ENCODE data around the gene THEMIS.
"Not testable (repeated sequence)": the region's sequence is repeated elsewhere in the genome, so short reads cannot be mapped to it uniquely, and the experiment has no call there.

Gene THEMIS

DNA sequence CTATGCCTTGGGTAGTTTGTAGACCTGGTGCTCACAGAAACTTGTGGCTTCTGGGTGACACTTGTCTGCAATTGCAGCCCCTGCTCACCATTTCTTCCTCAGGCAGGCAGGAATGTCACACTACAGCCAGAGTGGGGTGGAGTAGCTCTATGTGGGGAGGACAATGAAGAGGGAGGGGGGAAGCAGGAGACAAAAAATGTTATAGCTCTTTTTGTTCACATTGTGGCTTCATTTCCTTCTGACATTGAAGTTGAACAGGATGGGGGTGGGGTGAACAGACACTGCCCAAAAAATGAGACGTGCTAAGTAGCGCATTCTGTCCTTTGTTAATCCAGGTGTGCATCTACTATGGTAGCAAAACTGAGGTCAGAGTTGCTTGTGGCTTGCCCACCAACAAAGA, at the start of gene THEMIS:
TSS of gene THEMIS (minus strand) at position 124 of the 400 bp plus-strand sequence. CDS start 126 bp downstream, outside the sequence.
- DNase-seq (ENCODE audit: low read depth in 2 of 2): no peak

DNA sequence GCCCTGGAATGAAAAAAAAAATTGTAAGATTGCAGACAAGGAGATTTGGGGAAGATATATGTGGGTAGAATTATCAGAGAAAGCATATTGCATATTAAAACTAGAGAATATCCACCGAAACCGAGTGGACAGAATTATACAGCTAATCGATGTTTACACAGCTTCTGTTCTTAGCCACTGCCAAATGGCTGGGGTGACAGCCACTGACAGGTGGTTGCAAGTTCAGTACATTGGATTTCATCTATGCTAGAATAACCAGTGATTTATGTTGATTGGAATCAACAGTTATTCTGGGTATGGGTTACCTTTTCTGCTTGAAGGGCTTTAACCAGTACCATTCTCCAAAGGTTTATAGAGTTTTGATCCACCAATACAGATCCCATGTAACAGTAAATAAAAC, 48.4 kb upstream of the THEMIS start:
- no peak for DNase-seq (ENCODE audit: low read depth in 2 of 2)

- no peak for DNase-seq (ENCODE audit: low read depth in 2 of 2)
Observed at GRCh38 chr6:127946388-127946787, 45.5 kb upstream of the THEMIS start.

DNA sequence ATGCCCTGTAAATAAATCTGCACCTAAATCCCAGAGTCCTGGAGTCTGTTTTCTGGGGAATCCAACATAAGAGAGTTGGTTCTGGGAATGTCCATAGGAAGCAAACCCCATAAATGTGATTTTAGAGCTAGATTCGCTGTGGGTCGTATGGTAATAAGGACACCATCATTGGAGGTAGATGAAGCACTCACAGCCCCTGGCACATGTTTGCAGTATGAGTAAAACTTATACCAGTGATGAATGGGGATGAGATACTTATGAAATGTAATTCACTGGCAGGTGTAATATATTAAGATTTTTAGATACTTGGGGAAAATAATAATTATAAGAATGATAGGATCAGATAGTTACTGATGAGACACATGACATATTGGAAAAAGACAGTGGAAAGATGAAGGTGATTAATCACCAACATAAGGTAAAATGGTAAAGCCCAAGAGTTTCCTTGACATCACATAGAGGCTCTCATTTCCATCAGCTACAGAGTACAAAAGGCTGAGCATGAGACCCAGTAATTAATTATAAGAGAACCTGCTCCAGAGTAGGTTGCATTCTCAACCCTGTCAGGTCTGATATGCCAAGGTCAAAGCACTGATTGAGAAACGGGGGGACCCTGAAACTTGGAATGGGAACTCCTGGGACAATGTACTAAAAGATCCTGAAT, 44.7 kb upstream of the THEMIS start:
- no peak for DNase-seq (ENCODE audit: low read depth in 2 of 2)

- DNase-seq (ENCODE audit: low read depth in 2 of 2): no peak
Observed at GRCh38 chr6:127941228-127941627, 40.4 kb upstream of the THEMIS start.

DNA sequence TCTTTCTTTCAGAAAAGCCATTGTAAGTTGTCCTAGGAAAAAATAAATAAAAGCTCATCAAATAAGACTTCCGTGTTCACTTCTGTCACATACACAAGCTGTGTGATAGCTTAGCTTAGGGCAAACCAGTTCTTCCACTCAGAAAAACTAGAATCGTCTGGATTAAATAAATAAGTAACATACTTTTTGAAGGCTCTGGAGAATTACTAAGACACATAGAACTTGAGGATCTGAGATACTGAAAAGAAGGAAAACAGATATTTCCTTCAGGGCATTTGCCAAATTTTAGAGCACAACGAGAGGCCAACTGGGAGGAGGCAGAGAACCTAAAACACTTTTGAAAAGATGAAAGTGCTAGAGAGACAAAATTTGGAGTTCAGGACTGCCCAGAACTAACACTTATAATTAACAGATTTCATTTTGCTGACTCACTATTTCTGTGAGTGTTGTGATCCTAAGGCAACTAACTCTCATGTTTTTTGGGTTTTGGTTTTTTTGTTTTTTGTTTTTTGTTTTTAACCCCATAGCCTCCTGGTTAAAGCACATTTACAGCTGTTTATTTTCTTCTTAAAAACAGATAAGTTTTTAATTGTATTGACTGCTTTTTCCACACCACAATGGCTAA, 38.7 kb upstream of the THEMIS start:
- DNase-seq (ENCODE audit: low read depth in 2 of 2): no peak

- no peak for DNase-seq (ENCODE audit: low read depth in 2 of 2)
Observed at GRCh38 chr6:127938701-127939100, 37.8 kb upstream of the THEMIS start.

DNA sequence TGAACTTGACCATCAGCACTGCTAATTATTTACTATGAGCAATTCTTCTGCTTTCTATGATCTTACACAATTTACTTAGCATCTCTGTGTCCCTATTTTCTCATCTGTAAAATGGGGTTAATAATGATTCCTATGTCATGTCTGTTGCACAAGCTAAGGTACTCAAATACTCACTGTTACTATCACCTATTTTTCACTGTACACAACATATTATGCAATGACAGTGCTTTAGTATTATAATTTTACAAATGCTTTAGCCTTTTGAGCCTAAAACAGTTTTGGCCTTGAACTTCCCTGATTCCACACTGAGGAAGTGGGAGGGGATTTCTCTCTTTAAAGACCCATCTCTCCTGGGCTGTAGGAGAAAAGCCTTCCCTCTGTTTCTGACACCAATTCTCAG, 36.9 kb upstream of the THEMIS start:
- no peak for DNase-seq (ENCODE audit: low read depth in 2 of 2)

DNA sequence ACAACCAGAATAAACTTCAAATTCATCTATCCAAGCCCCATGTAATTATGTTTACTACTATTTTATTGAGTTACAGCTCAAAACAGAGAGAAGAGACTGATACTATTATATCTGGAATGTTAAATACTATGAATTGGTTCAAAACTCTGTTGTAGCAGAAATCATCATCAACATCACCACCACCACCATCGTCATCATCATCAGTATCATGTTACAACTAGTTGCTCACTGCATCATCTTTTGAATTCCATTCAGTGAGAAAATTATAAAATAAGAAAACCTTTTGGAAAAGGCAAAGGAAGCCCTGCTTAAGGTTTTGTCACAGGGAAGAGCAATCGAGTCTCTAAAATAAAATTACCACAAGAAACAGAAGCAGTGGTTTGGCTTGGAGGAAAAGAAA, 36.2 kb upstream of the THEMIS start:
- DNase-seq (ENCODE audit: low read depth in 2 of 2): no peak

DNA sequence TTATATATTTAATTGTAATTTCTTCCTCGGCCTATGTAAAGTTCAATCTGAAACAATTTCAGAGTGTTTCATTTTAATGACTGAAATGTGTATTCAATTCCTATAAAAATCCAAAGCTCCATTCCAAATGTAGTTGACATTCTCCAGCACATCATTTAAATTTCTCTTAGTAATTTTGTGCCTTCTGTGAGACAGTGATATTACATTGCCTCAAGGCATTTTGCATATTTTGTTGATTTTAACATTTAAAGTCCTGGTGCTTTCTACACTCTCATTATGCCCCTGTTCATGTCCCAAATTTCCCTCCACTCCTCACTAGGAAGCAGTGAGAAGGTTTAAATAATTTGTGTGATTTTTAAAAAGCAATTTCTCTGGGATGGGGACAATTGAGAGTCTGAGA, 34.1 kb upstream of the THEMIS start:
- DNase-seq (ENCODE audit: low read depth in 2 of 2): no peak

- DNase-seq (ENCODE audit: low read depth in 2 of 2): no peak
Observed at GRCh38 chr6:127933852-127934840, 33.3 kb upstream of the THEMIS start.

GRCh38 chr6:127933137-127933536, 32.3 kb upstream of the THEMIS start:
- DNase-seq (ENCODE audit: low read depth in 2 of 2): no peak

- DNase-seq (ENCODE audit: low read depth in 2 of 2): no peak
Observed at GRCh38 chr6:127932708-127933107, 31.9 kb upstream of the THEMIS start.

DNA sequence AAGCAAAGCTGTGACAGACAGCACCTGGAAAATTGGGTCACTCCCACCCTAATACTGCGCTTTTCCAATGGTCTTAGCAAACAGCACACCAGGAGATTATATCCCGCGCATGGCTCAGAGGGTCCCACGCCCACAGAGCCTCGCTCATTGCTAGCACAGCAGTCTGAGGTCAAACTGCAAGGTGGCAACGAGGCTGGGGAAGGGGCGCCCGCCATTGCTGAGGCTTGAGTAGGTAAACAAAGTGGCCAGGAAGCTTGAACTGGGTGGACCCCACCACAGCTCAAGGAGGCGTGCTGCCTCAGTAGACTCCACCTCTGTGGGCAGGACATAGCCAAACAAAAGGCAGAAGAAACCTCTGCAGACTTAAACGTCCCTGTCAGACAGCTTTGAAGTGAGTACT, 25.6 kb upstream of the THEMIS start:
- DNase-seq (ENCODE audit: low read depth in 2 of 2): not testable (repeated sequence)

- DNase-seq (ENCODE audit: low read depth in 2 of 2): no peak
Observed at GRCh38 chr6:127924440-127924839, 23.6 kb upstream of the THEMIS start.

DNA sequence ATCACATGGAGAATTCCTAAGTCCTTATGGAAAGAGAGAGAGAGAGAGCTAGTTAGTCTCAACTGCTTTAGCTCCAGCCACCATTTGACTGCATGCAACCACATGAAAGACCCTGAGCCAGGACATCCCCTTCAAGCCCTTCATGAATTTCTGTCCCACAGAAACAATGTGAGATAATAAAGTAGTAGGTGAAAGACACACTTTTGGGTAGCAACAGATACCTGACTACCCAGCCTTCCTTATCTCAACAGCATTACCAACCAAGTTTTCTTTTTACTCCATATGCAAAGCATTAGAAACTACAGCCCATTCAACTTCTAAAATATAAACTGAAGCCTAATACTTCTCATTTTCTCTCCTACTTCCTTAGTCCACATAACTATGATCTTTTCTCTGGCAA, 23.2 kb upstream of the THEMIS start:
- DNase-seq (ENCODE audit: low read depth in 2 of 2): no peak

- DNase-seq (ENCODE audit: low read depth in 2 of 2): no peak
Observed at GRCh38 chr6:127923135-127923534, 22.3 kb upstream of the THEMIS start.

DNA sequence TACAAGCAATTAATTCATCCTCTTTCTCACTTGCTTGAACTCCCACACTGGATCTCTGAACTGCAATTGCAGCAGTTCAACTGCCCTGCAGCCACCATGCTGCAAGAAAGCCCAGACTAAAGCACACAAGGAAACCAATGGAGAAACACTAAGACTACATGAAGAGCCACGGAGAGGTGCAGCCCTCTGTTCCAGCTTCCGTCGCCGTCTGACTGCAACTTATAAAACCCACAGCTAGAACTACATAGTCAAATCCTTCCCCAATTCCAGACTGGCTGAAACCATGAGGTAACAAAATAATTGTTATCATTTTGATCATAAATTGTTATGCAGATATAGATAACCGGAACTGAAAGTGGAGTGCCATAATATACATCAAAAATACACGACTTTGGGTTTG, 21.1 kb upstream of the THEMIS start:
- no peak for DNase-seq (ENCODE audit: low read depth in 2 of 2)

GRCh38 chr6:127920804-127921203, 19.9 kb upstream of the THEMIS start:
- DNase-seq (ENCODE audit: low read depth in 2 of 2): no peak

GRCh38 chr6:127918506-127919427, 17.9 kb upstream of the THEMIS start:
- DNase-seq (ENCODE audit: low read depth in 2 of 2): no peak

- DNase-seq (ENCODE audit: low read depth in 2 of 2): no peak
Observed at GRCh38 chr6:127917766-127918165, 16.9 kb upstream of the THEMIS start.
